ENCODE results near the gene UGT1A8.

DNA sequence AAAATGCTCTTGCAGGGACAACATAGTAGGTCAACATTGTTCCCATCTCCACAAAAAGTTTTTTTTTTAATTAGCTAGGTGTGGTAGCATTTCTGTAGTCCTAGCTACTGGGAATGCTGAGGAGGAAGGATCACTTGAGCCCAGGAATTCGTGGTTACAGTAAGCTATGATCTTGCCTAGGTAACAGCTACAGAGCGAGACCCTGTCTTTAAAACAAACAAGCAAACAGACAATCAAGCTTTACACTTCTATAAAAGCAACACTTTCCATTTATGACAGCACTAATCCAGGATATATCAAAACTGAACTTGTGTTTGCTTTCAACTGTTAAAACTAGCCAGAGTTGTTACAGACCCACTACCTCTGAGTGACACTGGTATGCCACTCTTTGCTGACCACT lies 123.4 kb downstream of the UGT1A8 start:
- TF ChIP-seq, protein P1, sequence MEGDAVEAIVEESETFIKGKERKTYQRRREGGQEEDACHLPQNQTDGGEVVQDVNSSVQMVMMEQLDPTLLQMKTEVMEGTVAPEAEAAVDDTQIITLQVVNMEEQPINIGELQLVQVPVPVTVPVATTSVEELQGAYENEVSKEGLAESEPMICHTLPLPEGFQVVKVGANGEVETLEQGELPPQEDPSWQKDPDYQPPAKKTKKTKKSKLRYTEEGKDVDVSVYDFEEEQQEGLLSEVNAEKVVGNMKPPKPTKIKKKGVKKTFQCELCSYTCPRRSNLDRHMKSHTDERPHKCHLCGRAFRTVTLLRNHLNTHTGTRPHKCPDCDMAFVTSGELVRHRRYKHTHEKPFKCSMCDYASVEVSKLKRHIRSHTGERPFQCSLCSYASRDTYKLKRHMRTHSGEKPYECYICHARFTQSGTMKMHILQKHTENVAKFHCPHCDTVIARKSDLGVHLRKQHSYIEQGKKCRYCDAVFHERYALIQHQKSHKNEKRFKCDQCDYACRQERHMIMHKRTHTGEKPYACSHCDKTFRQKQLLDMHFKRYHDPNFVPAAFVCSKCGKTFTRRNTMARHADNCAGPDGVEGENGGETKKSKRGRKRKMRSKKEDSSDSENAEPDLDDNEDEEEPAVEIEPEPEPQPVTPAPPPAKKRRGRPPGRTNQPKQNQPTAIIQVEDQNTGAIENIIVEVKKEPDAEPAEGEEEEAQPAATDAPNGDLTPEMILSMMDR (IDR thresholded peaks at IDR 0.05; ENCODE audit: extremely low read depth in 1 of 2, insufficient read depth in 1 of 2, low read depth in 1 of 2, low read length in 2 of 2), result no peak
- no peak for TF ChIP-seq POLR2A (IDR thresholded peaks at IDR 0.05; ENCODE audit: low read depth, low read length)
- no peak for TF ChIP-seq FOS (IDR thresholded peaks at IDR 0.05; ENCODE audit: borderline replicate concordance, insufficient read depth, low read length)

Measured in endothelial cell of umbilical vein (primary cell).